Type B pancreatic cell (in vitro differentiated cells): Measurements from ENCODE around the gene TMEM53. TPM values are rescaled to one million over a fixed set of nuclear protein-coding genes. Genes with fewer than 3 reads are reported as not detected.
A peak's percentile ranks its signal among the peaks of the same experiment; 100 is the strongest.

Experiments used
- DNase-seq: peaks from one replicate; pipeline ENCODE4 v3.0.0; 2021; ENCODE audit warnings: mixed read lengths; ENCODE audit not compliant: unreplicated experiment; ENCODE audit errors: extremely low spot score
- H3K27ac Mint-ChIP-seq: 2 replicates; pipeline ENCODE4 v1.8.0; 2021; ENCODE audit warnings: mild to moderate bottlenecking, mixed read lengths
- H3K27me3 Mint-ChIP-seq: 2 replicates; pipeline ENCODE4 v1.8.0; 2021; ENCODE audit warnings: mixed read lengths
- H3K36me3 Mint-ChIP-seq: 2 replicates; pipeline ENCODE4 v1.8.0; 2021; ENCODE audit warnings: mixed read lengths
- H3K4me1 Mint-ChIP-seq: one replicate; pipeline ENCODE4 v1.8.0; 2021; ENCODE audit warnings: mixed read lengths; ENCODE audit not compliant: unreplicated experiment
- H3K4me3 Mint-ChIP-seq: 2 replicates; pipeline ENCODE4 v1.8.0; 2021; ENCODE audit warnings: mild to moderate bottlenecking, mixed read lengths
- H3K9me3 Mint-ChIP-seq: 2 replicates; pipeline ENCODE4 v1.8.0; 2021; ENCODE audit warnings: mixed read lengths
- CTCF ChIP-seq: fragments of 200-600 bp; sonication (generic); conservative IDR thresholded peaks from 2 replicates; pipeline ENCODE4 v1.5.0; 2021; ENCODE audit warnings: antibody characterized with exemption, mild to moderate bottlenecking
- total RNA-seq: library from RNA; stranded (reverse); gene quantifications from 2 replicates; pipeline ENCODE4 v1.2.1, GENCODE V29; 2021; ENCODE audit warnings: low replicate concordance

The TMEM53 gene
- total RNA-seq, 1 donor from 2014 or later, result 6.6 TPM

- peak overlapping the region; percentile 94 for H3K27ac Mint-ChIP-seq
- TF ChIP-seq CTCF, result no peak
Measured at GRCh38 chr1:44632598-44632997, 41.7 kb downstream of the TMEM53 start.

GRCh38 chr1:44631647-44632539, 42.4 kb downstream of the TMEM53 start:
- Mint-ChIP-seq H3K4me3 (peak overlapping the region; percentile 93), H3K4me1 (peaks cover 27% of the 10 kb centered on the region), H3K9me3 (no peaks in the 10 kb centered on the region), H3K27me3 (no peaks in the 10 kb centered on the region), H3K36me3 (peaks cover 17% of the 10 kb centered on the region), H3K27ac (peak overlapping the region; percentile 94)
- TF ChIP-seq CTCF, result no peak
- DNase-seq, result peak; percentile 94

More at GRCh38 chr1:44632598-44632997, 41.7 kb downstream of the TMEM53 start:
- H3K4me1 Mint-ChIP-seq, result peaks cover 32% of the 10 kb centered on the region
- H3K4me3 Mint-ChIP-seq, result peak overlapping the region; percentile 93
- DNase-seq, result no peak
- H3K9me3 Mint-ChIP-seq, result no peaks in the 10 kb centered on the region
- peaks cover 18% of the 10 kb centered on the region for H3K36me3 Mint-ChIP-seq
- no peaks in the 10 kb centered on the region for H3K27me3 Mint-ChIP-seq

GRCh38 chr1:44631333-44631646, 43.0 kb downstream of the TMEM53 start:
- DNase-seq, result no peak
- Mint-ChIP-seq H3K27me3 (no peaks in the 10 kb centered on the region), H3K36me3 (peaks cover 12% of the 10 kb centered on the region), H3K27ac (peak overlapping the region; percentile 94), H3K4me1 (peaks cover 23% of the 10 kb centered on the region), H3K4me3 (peak overlapping the region; percentile 93), H3K9me3 (no peaks in the 10 kb centered on the region)
- no peak for TF ChIP-seq CTCF

DNA sequence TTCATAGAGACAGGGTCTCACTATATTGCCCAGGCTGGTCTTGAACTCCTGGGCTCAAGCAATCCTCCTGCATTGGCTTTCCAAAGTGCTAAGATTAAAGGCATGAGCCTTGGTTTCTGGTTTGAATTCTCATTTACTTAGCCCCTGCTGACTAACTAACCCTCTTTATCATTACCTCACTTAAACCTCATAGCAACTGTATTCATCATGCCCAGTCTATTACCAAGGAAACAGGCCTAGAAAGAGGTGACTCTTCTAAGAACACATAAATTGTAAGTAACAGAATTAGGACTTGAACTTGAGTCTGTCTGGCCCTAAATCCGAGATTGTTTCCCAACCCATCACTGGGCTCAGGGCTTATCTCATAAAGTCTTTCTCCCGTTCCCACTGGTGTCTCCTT, 44.2 kb downstream of the TMEM53 start:
- Mint-ChIP-seq H3K27me3 (no peaks in the 10 kb centered on the region), H3K4me3 (peak overlapping the region; percentile 93), H3K27ac (peak overlapping the region; percentile 94), H3K36me3 (peaks cover 7% of the 10 kb centered on the region), H3K9me3 (no peaks in the 10 kb centered on the region), H3K4me1 (peaks cover 25% of the 10 kb centered on the region)
- TF ChIP-seq CTCF, result no peak
- no peak for DNase-seq

GRCh38 chr1:44628962-44629756, 45.1 kb downstream of the TMEM53 start:
- Mint-ChIP-seq H3K9me3 (no peaks in the 10 kb centered on the region), H3K36me3 (peaks cover 3% of the 10 kb centered on the region), H3K27me3 (peaks cover 3% of the 10 kb centered on the region), H3K27ac (no peak overlapping the region), H3K4me3 (no peak overlapping the region), H3K4me1 (peaks cover 25% of the 10 kb centered on the region)
- no peak for TF ChIP-seq CTCF
- DNase-seq, result no peak
